ENCODE data around the gene IGLL5. TPM values are rescaled to one million over a fixed set of nuclear protein-coding genes. Genes with fewer than 3 reads are reported as not detected.

The IGLL5 gene
- total RNA-seq (not detected in 2 replicates), polyA plus RNA-seq (not detected in 2 replicates), polyA minus RNA-seq (ENCODE audit: low replicate concordance) (not detected in 2 replicates)
- polyA plus RNA-seq (2012) = not detected in 2 replicates

DNA sequence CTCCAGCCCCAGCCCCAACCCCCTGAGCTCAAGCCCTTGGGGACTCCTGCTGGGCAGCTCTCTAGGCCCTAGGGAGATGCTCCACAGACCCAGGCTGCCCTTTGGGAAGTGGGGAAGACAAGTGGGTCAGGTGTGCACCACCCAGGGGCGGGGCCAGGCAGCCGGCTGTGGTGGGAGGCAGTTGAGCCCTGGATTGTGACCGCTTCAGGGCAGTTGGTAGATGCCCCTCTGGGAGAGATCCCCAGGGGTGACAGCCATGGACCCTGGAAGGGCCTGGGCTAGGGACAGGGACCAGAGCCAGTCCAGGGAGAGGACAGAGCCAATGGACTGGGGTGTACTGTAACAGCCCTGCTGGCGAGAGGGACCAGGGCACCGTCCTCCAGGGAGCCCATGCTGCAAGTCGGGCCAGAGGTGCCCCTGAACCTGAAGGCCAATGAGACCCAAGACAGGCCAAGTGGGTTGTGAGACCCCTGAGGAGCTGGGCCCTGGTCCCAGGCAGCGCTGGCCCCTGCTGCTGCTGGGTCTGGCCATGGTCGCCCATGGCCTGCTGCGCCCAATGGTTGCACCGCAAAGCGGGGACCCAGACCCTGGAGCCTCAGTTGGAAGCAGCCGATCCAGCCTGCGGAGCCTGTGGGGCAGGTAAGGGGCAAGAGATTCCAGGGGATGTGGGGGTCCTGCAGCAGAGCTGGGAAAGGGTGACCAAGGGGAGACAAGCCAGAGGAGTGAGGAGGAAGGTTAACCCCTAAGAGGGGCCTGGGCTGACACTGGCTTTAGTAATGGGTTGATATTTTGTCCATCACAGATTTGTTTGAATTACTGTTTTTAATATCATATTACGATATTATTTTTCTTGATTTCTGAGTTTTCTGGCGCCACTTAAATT is at the start of gene IGLL5:
IGLL5 (plus strand) TSS at position 196 of the 883 bp plus-strand sequence; CDS start at position 434, 238 bp downstream.
- Histone ChIP-seq H3K36me3 (ENCODE audit: control insufficient read depth, insufficient read depth, low read length) (no peaks in the 10 kb centered on the region), H4K20me1 (ENCODE audit: control insufficient read depth, extremely low read depth, insufficient read depth, low read length) (no peaks in the 10 kb centered on the region), H3K79me2 (ENCODE audit: control insufficient read depth, insufficient read depth, low read length) (no peaks in the 10 kb centered on the region), H3K4me3 (replicated peaks in 1 of 4; ENCODE audit: control extremely low read depth in 1 of 4, insufficient read depth in 1 of 4, low read depth in 3 of 4, low read length in 4 of 4) (no peak within 1 kb of the TSS), H3K4me2 (ENCODE audit: extremely low read depth, insufficient read depth, low read length) (no peak within 1 kb of the TSS), H3K9me3 (ENCODE audit: control insufficient read depth, insufficient read depth, low read depth, low read length) (no peaks in the 10 kb centered on the region), H3K4me1 (ENCODE audit: control insufficient read depth, extremely low read depth, insufficient read depth, low read length) (no peaks in the 10 kb centered on the region), H3K9ac (ENCODE audit: insufficient read depth, low read length) (no peak within 1 kb of the TSS), H3K27me3 (ENCODE audit: control insufficient read depth, insufficient read depth, low read length) (no peaks in the 10 kb centered on the region), H2AFZ (ENCODE audit: low read length) (no peak within 1 kb of the TSS), H3K27ac (ENCODE audit: insufficient read depth, low read length) (no peak within 1 kb of the TSS)
- TF ChIP-seq EZH2 (IDR thresholded peaks at IDR 0.05; ENCODE audit: low read length, missing control alignments) (no peak), CTCF (conservative IDR thresholded peaks at IDR 0.05 in 1 of 2, IDR thresholded peaks at IDR 0.05 in 1 of 2; ENCODE audit: low read depth in 1 of 2, low read length in 2 of 2) (no peak)
- DNase-seq (ENCODE audit: low read depth in 2 of 2) = no peak

DNA sequence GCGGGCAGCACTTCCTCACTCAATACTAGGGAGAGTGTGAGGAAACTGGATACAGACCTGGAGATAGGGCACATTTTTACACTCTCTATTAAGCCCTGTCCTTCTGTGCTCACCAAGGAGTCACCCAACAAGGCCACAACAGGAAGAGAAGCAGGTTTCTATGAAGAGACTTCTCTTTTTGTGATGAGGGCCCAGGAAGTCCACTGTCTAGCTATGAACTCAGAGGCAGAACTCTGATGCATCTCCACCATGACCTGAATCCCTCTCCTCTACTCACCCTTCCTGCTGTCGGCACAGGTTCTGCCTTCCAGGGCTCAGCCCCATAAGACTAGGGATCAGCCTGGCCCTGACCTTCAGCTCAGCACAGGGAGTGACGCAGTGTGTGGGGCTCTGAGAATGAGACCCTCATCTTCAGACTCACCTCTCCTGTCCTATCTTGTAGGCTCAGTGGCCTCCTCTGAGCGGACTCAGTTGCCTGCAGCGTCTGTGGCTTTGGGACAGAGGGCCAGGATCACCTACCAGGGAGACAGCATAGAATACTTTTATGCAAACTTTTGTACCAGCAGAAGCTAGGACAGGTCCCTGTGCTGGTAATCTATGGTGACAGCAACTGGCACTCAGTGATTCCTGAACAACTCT is 49.3 kb upstream of the IGLL5 start:
- Histone ChIP-seq H3K4me2 (ENCODE audit: extremely low read depth, insufficient read depth, low read length) (no peak overlapping the region), H3K27me3 (ENCODE audit: control insufficient read depth, insufficient read depth, low read length) (no peaks in the 10 kb centered on the region), H3K4me3 (replicated peaks in 1 of 4; ENCODE audit: control extremely low read depth in 1 of 4, insufficient read depth in 1 of 4, low read depth in 3 of 4, low read length in 4 of 4) (no peak overlapping the region), H3K9ac (ENCODE audit: insufficient read depth, low read length) (no peak overlapping the region), H3K9me3 (ENCODE audit: control insufficient read depth, insufficient read depth, low read depth, low read length) (no peaks in the 10 kb centered on the region), H3K4me1 (ENCODE audit: control insufficient read depth, extremely low read depth, insufficient read depth, low read length) (no peaks in the 10 kb centered on the region), H3K36me3 (ENCODE audit: control insufficient read depth, insufficient read depth, low read length) (no peaks in the 10 kb centered on the region), H2AFZ (ENCODE audit: low read length) (no peak overlapping the region), H3K79me2 (ENCODE audit: control insufficient read depth, insufficient read depth, low read length) (no peaks in the 10 kb centered on the region), H4K20me1 (ENCODE audit: control insufficient read depth, extremely low read depth, insufficient read depth, low read length) (no peaks in the 10 kb centered on the region), H3K27ac (ENCODE audit: insufficient read depth, low read length) (no peak overlapping the region)
- DNase-seq (ENCODE audit: low read depth in 2 of 2) = no peak
- TF ChIP-seq CTCF (conservative IDR thresholded peaks at IDR 0.05 in 1 of 2, IDR thresholded peaks at IDR 0.05 in 1 of 2; ENCODE audit: low read depth in 1 of 2, low read length in 2 of 2) = no peak
- TF ChIP-seq EZH2 (IDR thresholded peaks at IDR 0.05; ENCODE audit: low read length, missing control alignments) = no peak

DNA sequence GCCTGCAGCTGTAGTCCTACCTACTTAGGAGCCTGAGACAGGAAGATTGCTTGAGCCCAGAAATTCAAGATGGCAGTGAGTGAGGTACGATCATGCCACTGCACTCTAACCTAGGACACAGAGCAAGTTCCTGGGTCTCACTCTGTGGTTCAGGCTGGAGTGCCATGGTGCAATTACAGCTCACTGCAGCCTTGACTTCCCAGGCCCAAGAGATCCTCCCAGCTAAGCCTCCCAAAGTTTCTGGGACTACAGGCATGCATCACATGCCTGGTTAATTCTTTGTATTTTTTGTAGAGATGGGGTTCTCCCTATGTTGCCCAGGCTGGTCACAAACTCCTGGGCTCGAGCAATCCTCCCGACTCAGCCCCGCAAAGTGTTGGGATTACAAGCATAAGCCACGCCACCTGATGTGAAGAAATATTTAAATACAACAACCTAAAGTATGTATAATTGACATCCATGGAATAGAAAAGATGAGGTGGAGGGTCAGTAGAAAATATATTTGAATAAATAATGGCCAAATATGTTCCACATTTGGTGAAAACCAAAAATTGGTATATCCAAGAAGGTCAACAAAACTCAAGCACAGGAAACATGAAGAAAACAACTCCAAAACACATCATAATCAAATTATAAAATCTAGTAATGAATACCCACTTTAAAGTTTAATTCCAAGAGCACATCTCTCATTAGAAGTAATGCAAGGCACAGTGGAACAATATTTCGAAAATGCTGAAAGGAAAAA is 47.9 kb upstream of the IGLL5 start:
- Histone ChIP-seq H3K36me3 (ENCODE audit: control insufficient read depth, insufficient read depth, low read length) (no peaks in the 10 kb centered on the region), H3K27ac (ENCODE audit: insufficient read depth, low read length) (no peak overlapping the region), H4K20me1 (ENCODE audit: control insufficient read depth, extremely low read depth, insufficient read depth, low read length) (no peaks in the 10 kb centered on the region), H3K9ac (ENCODE audit: insufficient read depth, low read length) (no peak overlapping the region), H3K4me2 (ENCODE audit: extremely low read depth, insufficient read depth, low read length) (no peak overlapping the region), H3K9me3 (ENCODE audit: control insufficient read depth, insufficient read depth, low read depth, low read length) (no peaks in the 10 kb centered on the region), H3K4me3 (replicated peaks in 1 of 4; ENCODE audit: control extremely low read depth in 1 of 4, insufficient read depth in 1 of 4, low read depth in 3 of 4, low read length in 4 of 4) (no peak overlapping the region), H3K27me3 (ENCODE audit: control insufficient read depth, insufficient read depth, low read length) (no peaks in the 10 kb centered on the region), H3K4me1 (ENCODE audit: control insufficient read depth, extremely low read depth, insufficient read depth, low read length) (no peaks in the 10 kb centered on the region), H2AFZ (ENCODE audit: low read length) (no peak overlapping the region), H3K79me2 (ENCODE audit: control insufficient read depth, insufficient read depth, low read length) (no peaks in the 10 kb centered on the region)
- no peak for DNase-seq (ENCODE audit: low read depth in 2 of 2)
- TF ChIP-seq CTCF (conservative IDR thresholded peaks at IDR 0.05 in 1 of 2, IDR thresholded peaks at IDR 0.05 in 1 of 2; ENCODE audit: low read depth in 1 of 2, low read length in 2 of 2) (no peak), EZH2 (IDR thresholded peaks at IDR 0.05; ENCODE audit: low read length, missing control alignments) (no peak)

All from fibroblast of lung (primary cell).